ENCODE results near the gene FAM3B. TPM values are rescaled to one million over a fixed set of nuclear protein-coding genes. Genes with fewer than 3 reads are reported as not detected.

The FAM3B gene
- total and polyA plus RNA-seq, 9 of the 15 experiments (the other 6 are each of a cell fraction or from before 2014, with no cell fraction given): 0.04 to 0.18 (median 0.12) TPM; not detected in 5

- BruUV-seq (replicated peaks): no TSS peak
- no peak for TF ChIP-seq ZNF143 (CRISPR knock-in tag; IDR thresholded peaks at IDR 0.05)
- Histone ChIP-seq H3K9me1 (ENCODE audit: control insufficient read depth, insufficient read depth, low read length) (no peaks in the 10 kb centered on the region), H3K4me2 (ENCODE audit: insufficient read depth, low read length) (no peak overlapping the region), H3K9me3 (replicated peaks; ENCODE audit: control insufficient read depth, insufficient read depth, low read depth, low read length) (no peaks in the 10 kb centered on the region), H3K79me2 (ENCODE audit: control insufficient read depth, insufficient read depth, low read length) (no peaks in the 10 kb centered on the region), H2AFZ (ENCODE audit: low read depth, low read length) (no peak overlapping the region), H3K9ac (ENCODE audit: insufficient read depth in 1 of 2, low read depth in 2 of 2, low read length in 2 of 2) (no peak overlapping the region), H4K20me1 (replicated peaks; ENCODE audit: control insufficient read depth, insufficient read depth, low read length) (no peaks in the 10 kb centered on the region), H3K27me3 (ENCODE audit: control insufficient read depth in 2 of 2, insufficient read depth in 2 of 2, low read length in 2 of 2) (peaks cover 9 to 38% of the 10 kb centered on the region in 2 experiments; a peak in 3 of 5 replicates), H3K36me3 (ENCODE audit: control insufficient read depth, insufficient read depth, low read length) (no peaks in the 10 kb centered on the region), H3K27ac (ENCODE audit: extremely low read depth, low read depth, low read length) (no peak overlapping the region), H3K4me1 (replicated peaks in 1 of 2; ENCODE audit: control insufficient read depth in 2 of 2, insufficient read depth in 2 of 2, low read length in 2 of 2) (no peaks in the 10 kb centered on the region), H3K4me3 (no peak overlapping the region)
- intact Hi-C loops (cut with micrococcal nuclease) (no loop called here), in situ Hi-C loops (cut with MboI) (no loop called here)
- WGBS (ENCODE audit: insufficient coverage, low coverage, missing lambda C conversion rate): under 1% methylated on average over 7 of the region's 7 CpGs
- CTCF ChIA-PET (ENCODE audit: low intra/inter-chr PET ratio): no interaction called here
- no peak for FAIRE-seq
- no peak for DNase-seq (ENCODE audit: extremely low read depth in 1 of 4, low spot score in 3 of 4)
- no peak for ATAC-seq
- POLR2A ChIA-PET: no interaction called here
These were observed 82.7 kb downstream of the FAM3B start for GRCh38 chr21:41399246-41399800.

- no peak for ATAC-seq
- no peak for FAIRE-seq
- no peak for TF ChIP-seq ZNF79 (CRISPR knock-in tag; IDR thresholded peaks at IDR 0.05; ENCODE audit: low read depth)
- no peak for TF ChIP-seq ZNF175 (CRISPR knock-in tag; IDR thresholded peaks at IDR 0.05; ENCODE audit: low read depth)
- TF ChIP-seq TFAP4 (CRISPR knock-in tag; IDR thresholded peaks at IDR 0.05; ENCODE audit: borderline replicate concordance): no peak
- no peak for TF ChIP-seq ZNF277 (CRISPR knock-in tag; IDR thresholded peaks at IDR 0.05; ENCODE audit: borderline replicate concordance)
- TF ChIP-seq BRD4 (IDR thresholded peaks at IDR 0.05): no peak
- ChIA-PET POLR2A (no interaction called here), CTCF (ENCODE audit: low intra/inter-chr PET ratio) (no interaction called here)
- Histone ChIP-seq H3K4me3 (no peak overlapping the region), H3K79me2 (ENCODE audit: control insufficient read depth, insufficient read depth, low read length) (no peaks in the 10 kb centered on the region), H3K9me3 (replicated peaks; ENCODE audit: control insufficient read depth, insufficient read depth, low read depth, low read length) (no peaks in the 10 kb centered on the region), H3K9ac (ENCODE audit: insufficient read depth in 1 of 2, low read depth in 2 of 2, low read length in 2 of 2) (no peak overlapping the region), H4K20me1 (replicated peaks; ENCODE audit: control insufficient read depth, insufficient read depth, low read length) (no peaks in the 10 kb centered on the region), H3K27me3 (ENCODE audit: control insufficient read depth in 2 of 2, insufficient read depth in 2 of 2, low read length in 2 of 2) (peaks cover 15 to 39% of the 10 kb centered on the region in 2 experiments; a peak in 3 of 5 replicates), H3K9me1 (ENCODE audit: control insufficient read depth, insufficient read depth, low read length) (no peaks in the 10 kb centered on the region), H3K27ac (ENCODE audit: extremely low read depth, low read depth, low read length) (no peak overlapping the region), H3K4me1 (replicated peaks in 1 of 2; ENCODE audit: control insufficient read depth in 2 of 2, insufficient read depth in 2 of 2, low read length in 2 of 2) (no peaks in the 10 kb centered on the region), H3K4me2 (ENCODE audit: insufficient read depth, low read length) (no peak overlapping the region), H3K36me3 (ENCODE audit: control insufficient read depth, insufficient read depth, low read length) (no peaks in the 10 kb centered on the region), H2AFZ (ENCODE audit: low read depth, low read length) (no peak overlapping the region)
- in situ Hi-C loops (cut with MboI): no loop called here
- DNase-seq (ENCODE audit: extremely low read depth in 1 of 4, low spot score in 3 of 4): no peak
- intact Hi-C loops (cut with micrococcal nuclease): no loop called here
- no TSS peak for BruUV-seq (replicated peaks)
- WGBS (ENCODE audit: insufficient coverage, low coverage, missing lambda C conversion rate): 2% methylated on average over 11 of the region's 11 CpGs
These were observed 85.6 kb downstream of the FAM3B start for GRCh38 chr21:41402231-41402630.
